Gastrocnemius medialis (tissue), 4 donors: ENCODE results near the gene TRIM36. TPM values are rescaled to one million over a fixed set of nuclear protein-coding genes. Genes with fewer than 3 reads are reported as not detected.

Source experiments
- ATAC-seq, 2 donors: fragments of 150-250 bp; one replicate each; pipeline ENCODE4 v1.9.1; 2016
- DNase-seq, 2 donors: peaks; one replicate each; pipeline ENCODE4 v3.0.0-alpha.2; 2019
- H3K27ac ChIP-seq, 4 donors: fragments of 200-600 bp; sonication (generic); 1 replicate in 1 of 4; 2 replicates in 3 of 4; pipeline ENCODE4 v1.5.1; 2016 to 2018; ENCODE audit warnings: mild to moderate bottlenecking in 2 of 4, moderate library complexity in 1 of 4
- H3K27me3 ChIP-seq, 3 donors: fragments of 200-600 bp; sonication (generic) in 2 of 3; 1 replicate in 1 of 3; 2 replicates in 2 of 3; pipeline versions ENCODE4 v1.5.1 to v1.6.0; 2016 to 2019; ENCODE audit warnings: mild to moderate bottlenecking in 1 of 3, moderate library complexity in 1 of 3
- H3K36me3 ChIP-seq, 2 donors: fragments of 200-600 bp; sonication (generic) in 1 of 2; one replicate each; pipeline ENCODE4 v1.5.1; 2017 to 2018
- H3K4me1 ChIP-seq, 2 donors: fragments of 200-600 bp; sonication (generic) in 1 of 2; one replicate each; pipeline ENCODE4 v1.5.1; 2016 to 2017; ENCODE audit warnings: mild to moderate bottlenecking in 2 of 2
- H3K4me3 ChIP-seq, 4 donors: fragments of 200-600 bp; sonication (generic) in 3 of 4; 1 replicate in 1 of 4; 2 replicates in 3 of 4; pipeline ENCODE4 v1.5.1; 2016 to 2019; ENCODE audit warnings: mild to moderate bottlenecking in 2 of 4
- H3K9me3 ChIP-seq, 3 donors: fragments of 200-600 bp; sonication (generic) in 2 of 3; 1 replicate in 1 of 3; 2 replicates in 2 of 3; pipeline ENCODE4 v1.5.1; 2016 to 2019
- POLR2A ChIP-seq, 2 donors: fragments of 450-650 bp; IDR thresholded peaks; one replicate each; pipeline ENCODE4 v1.6.1; 2017; ENCODE audit warnings: antibody characterized with exemption in 2 of 2, mild to moderate bottlenecking in 2 of 2, moderate library complexity in 2 of 2
- in situ Hi-C, 4 donors: fragments of 200-750 bp; cut with MboI; loops; one replicate each; pipeline versions ENCODE4 v1.15.0 to v1.8.0; 2017; ENCODE audit warnings: low sequenced_read_pairs in 4 of 4
- intact Hi-C: fragments of 100-400 bp; cut with DNase I; formaldehyde crosslinking; loops from one replicate; pipeline ENCODE4 v1.15.1; 2023; ENCODE audit warnings: low total_unique reads
- total RNA-seq, 4 donors: library from RNA; depleted of rRNA; stranded (reverse); fragments of >200 nt; gene quantifications; one replicate each; pipeline versions ENCODE4 v1.1.0 to v1.2.3, GENCODE V29; 2016
- TF ChIP-seq, protein P1 (sequence below), 5 experiments: fragments of 450-650 bp in 3 of 5; fragments of 200-600 bp in 2 of 5; sonication (generic) in 2 of 5; IDR thresholded peaks in 4 of 5; conservative IDR thresholded peaks in 1 of 5; 1 replicate in 4 of 5; 2 replicates in 1 of 5; pipeline ENCODE4 v1.5.1; 2016 to 2019; ENCODE audit warnings: antibody characterized with exemption in 5 of 5, mild to moderate bottlenecking in 3 of 5, moderate library complexity in 3 of 5

TRIM36 gene
- total RNA-seq, 4 donors from 2014 or later = 0.05 to 0.92 (median 0.53) TPM

DNA sequence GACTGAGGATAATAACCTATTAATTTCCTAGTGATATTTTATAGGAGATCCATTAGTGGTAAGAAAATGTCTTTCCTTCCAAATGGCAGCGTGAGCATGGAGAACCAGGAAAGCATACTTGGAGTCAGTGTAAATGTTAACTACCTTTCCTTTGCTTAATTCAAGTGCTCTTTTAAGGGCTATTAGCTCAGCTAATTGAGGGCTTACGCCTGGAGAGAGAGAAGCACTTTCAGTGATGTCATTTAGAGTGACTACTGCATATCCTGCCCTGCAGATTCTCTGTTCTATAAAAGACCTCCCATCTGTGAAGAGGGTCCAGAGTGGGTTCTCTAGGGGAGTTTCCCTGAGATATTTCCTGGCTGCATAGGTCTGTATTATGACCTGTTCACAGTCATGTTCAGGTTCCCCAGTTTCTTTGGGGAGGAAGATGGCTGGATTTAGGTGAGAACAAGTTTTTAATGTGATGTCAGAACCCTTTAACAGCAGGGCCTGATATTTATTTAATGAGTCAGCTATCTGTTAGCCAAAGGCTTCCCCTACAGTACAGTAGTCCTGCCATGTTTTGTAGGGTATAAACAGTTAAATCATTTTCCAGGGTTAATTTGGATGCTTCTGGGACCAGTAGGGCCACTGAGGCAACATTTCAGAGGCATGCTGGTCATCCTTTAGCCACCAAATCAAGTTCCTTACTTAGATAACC lies 89.6 kb downstream of the TRIM36 start:
- intact Hi-C loops = no loop called here
- Histone ChIP-seq H3K27me3 (no peaks in the 10 kb centered on the region), H3K4me1 (no peaks in the 10 kb centered on the region), H3K27ac (no peak overlapping the region), H3K9me3 (no peaks in the 10 kb centered on the region), H3K36me3 (no peaks in the 10 kb centered on the region), H3K4me3 (no peak overlapping the region)
- DNase-seq = no peak
- no peak for ATAC-seq
- in situ Hi-C loops = no loop called here
- TF ChIP-seq POLR2A (IDR thresholded peaks at IDR 0.05) = no peak
- TF ChIP-seq, protein P1, sequence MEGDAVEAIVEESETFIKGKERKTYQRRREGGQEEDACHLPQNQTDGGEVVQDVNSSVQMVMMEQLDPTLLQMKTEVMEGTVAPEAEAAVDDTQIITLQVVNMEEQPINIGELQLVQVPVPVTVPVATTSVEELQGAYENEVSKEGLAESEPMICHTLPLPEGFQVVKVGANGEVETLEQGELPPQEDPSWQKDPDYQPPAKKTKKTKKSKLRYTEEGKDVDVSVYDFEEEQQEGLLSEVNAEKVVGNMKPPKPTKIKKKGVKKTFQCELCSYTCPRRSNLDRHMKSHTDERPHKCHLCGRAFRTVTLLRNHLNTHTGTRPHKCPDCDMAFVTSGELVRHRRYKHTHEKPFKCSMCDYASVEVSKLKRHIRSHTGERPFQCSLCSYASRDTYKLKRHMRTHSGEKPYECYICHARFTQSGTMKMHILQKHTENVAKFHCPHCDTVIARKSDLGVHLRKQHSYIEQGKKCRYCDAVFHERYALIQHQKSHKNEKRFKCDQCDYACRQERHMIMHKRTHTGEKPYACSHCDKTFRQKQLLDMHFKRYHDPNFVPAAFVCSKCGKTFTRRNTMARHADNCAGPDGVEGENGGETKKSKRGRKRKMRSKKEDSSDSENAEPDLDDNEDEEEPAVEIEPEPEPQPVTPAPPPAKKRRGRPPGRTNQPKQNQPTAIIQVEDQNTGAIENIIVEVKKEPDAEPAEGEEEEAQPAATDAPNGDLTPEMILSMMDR (IDR thresholded peaks at IDR 0.05 in 4 of 5, conservative IDR thresholded peaks at IDR 0.05 in 1 of 5) = no peak

Other genes starting within 250 kb of the TRIM36 start
- gene PGGT1B, start 93.0 kb upstream of the TRIM36 start, total RNA-seq = 10 to 100 TPM in 2 of 4 donors, 1 to 10 TPM in 2; 6.7 to 16.3 (median 10.4) TPM
- 1 to 10 TPM; 2.1 to 4.8 (median 3.8) TPM for gene CCDC112, start 126.7 kb upstream of the TRIM36 start, total RNA-seq